SKM-1 (cell line): ENCODE results near the gene NFKBIB.
"Not testable (repeated sequence)": the region's sequence is repeated elsewhere in the genome, so short reads cannot be mapped to it uniquely, and the experiment has no call there.

ENCODE experiments used
- DNase-seq: peaks from one replicate; lab custom pipeline; 2025; ENCODE audit not compliant: unreplicated experiment; lab: John Stamatoyannopoulos, UW

Gene NFKBIB

DNA sequence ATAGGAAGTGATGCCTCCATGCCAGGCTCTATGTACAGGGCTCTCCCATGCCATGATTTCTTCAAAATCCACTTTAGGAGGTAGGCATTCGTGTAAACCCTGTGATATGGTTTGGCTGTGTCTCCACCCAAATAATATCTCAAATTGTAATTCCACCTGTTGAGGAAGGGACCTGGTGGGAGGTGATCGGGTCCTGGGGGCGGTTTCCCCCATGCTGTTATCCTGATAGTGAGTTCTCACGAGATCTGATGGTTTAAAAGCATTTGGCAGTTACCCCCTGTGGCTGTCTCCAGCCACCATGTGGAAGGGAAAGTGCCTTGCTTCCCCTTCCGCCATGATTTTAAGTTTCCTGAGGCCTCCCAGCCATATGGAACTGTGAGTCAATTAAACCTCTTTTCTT lies 22.7 kb downstream of the NFKBIB start:
- DNase-seq = no peak

GRCh38 chr19:38924388-38924787 lies 24.6 kb downstream of the NFKBIB start:
- no peak for DNase-seq

- no peak for DNase-seq
These were observed 28.7 kb downstream of the NFKBIB start for GRCh38 chr19:38928391-38929001.

DNA sequence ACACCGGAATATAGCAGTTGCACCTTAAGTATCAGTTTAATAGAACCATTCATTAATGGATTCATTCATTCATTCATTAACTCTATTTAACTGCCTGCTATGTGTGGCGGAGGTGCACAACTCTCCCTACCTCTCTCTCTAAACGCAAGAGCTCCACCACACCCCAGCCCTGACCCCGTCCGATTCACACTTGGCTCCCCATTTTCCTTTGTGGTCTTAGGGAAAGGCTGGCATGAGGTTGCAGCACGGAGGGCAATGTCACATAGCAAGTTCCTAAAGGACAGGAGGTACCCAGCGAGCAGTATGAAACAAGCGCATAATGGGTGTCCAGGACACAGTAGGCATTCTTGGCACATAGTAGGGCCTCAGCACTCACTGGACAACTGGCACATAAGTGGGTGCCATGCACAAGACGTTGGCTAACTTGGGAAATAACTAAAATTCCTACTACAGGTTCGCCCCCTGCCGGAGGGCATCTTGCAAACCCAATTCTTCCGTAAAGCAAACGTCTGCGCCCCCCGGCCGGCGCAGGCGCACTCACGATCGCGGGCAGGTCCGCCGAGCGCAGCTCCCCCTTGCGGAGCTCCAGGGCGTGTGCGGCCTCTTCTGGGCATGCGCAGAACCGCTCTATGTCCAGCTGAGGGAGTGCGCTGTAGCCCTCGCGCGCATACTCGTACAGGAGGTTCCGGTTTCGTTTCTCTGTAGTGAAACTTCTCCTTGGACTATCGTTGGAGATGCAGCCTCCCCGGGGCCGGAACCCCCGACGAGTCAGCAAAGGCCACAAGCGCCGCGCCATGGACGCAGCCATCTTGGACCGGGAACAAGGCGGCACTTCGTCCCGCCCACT lies 30.4 kb downstream of the NFKBIB start, which contains the start of gene SARS2:
Gene SARS2 (minus strand): TSS at position 835 of the 847 bp plus-strand sequence. CDS start 27 bp downstream, at position 808.
- peak; percentile 89 for DNase-seq

- DNase-seq = peak; percentile 97
These were observed 31.2 kb downstream of the NFKBIB start, which contains the start of gene MRPS12 for GRCh38 chr19:38930776-38931520. MRPS12 (plus strand) TSS chr19:38930944; CDS start chr19:38931295, 351 bp downstream.

DNA sequence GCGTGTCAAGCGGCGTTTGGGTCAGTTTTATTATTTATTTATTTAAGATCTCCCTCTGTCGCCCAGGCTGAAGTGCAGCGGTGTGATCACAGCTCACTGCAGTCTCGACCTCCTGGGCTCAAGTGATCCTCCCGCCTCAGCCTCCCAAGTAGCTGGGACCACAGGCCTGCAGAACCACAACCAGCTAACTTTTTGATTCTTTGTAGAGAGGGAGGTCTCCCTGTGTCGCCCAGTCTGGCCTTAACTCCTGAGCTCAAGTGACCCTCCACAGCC lies 31.7 kb downstream of the NFKBIB start:
- no peak for DNase-seq

DNA sequence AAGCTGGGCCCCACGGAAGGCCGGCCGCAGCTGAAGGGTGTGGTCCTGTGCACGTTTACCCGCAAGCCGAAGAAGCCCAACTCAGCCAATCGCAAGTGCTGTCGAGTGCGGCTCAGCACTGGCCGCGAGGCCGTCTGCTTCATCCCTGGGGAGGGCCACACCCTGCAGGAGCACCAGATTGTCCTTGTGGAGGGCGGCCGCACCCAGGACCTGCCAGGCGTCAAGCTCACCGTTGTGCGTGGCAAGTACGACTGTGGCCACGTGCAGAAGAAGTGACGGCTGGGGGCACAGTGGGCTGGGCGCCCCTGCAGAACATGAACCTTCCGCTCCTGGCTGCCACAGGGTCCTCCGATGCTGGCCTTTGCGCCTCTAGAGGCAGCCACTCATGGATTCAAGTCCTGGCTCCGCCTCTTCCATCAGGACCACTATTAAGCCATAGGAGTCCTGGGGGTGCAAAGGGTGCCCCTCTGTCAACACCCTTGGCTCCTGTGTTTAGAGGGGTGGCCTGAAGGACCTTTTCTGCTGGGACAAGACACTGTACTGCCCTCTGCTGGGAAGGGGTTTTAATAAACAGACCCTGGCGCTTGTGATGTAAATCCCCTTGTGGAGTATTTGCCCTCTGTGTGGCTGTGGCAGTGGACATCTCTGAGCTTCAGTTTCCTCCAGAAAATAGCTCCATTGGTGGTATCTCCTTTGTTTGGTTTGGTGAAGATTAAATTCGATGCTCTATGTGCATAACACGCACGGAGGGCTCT lies 32.8 kb downstream of the NFKBIB start:
- DNase-seq = peak; percentile 38

DNA sequence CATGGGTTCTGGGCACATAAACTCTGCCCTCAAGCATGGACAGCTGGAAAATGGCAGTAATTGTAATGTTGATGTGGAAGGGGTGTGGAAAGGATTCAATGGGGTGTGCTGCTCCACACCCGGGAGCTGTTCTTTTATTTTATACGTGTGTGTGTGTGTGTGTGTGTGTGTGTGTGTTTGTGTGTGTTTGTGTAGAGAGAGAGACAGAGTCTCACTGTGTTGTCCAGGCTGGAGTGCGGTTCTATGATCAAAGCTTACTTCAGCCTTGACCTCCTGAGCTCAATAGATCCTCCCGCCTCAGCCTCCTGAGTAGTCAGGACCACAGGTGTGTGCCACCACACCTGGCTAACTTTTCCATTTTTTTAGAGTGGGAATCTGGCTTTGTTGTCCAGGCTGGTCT lies 33.8 kb downstream of the NFKBIB start:
- no peak for DNase-seq

DNA sequence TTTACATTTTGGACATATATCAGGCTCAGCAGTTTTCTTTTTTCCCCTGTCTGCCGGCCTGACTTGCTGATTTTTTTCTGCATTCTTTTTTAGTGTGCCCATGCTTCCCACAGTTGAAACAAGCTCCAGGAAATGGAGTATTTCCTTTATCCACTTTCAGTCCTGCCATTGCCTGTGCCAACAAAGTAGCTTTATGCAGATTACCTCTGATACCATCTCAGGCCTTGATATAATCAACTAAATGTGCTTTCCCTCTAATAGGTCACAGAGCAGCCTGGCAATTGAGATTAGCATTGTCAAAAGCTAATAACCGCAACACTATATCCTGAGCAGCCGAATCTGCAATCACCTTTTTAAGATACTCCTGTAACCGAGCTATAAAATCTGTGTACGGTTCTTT lies 40.2 kb downstream of the NFKBIB start:
- DNase-seq = no peak

GRCh38 chr19:38941466-38941865 lies 41.7 kb downstream of the NFKBIB start:
- DNase-seq = not testable (repeated sequence)

DNA sequence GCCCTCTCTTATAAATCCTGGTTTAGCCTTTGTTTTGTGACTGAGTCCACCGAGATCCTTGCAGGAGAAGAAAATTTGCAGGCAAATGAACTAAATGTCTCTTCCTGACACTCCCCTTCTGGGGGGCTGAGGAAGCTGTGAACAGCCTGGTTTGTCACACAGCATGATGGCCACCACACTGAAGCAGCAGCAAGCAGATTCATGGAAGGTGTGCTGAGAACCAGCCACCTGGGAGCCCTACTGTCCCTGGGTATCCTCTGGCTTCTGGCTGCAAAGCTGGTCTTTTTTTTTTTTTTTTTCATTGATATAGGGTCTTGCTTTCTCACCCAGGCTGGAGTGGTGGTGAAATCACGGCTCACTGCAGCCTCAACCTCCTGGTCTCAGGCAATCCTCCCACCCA lies 42.2 kb downstream of the NFKBIB start:
- DNase-seq = no peak

DNA sequence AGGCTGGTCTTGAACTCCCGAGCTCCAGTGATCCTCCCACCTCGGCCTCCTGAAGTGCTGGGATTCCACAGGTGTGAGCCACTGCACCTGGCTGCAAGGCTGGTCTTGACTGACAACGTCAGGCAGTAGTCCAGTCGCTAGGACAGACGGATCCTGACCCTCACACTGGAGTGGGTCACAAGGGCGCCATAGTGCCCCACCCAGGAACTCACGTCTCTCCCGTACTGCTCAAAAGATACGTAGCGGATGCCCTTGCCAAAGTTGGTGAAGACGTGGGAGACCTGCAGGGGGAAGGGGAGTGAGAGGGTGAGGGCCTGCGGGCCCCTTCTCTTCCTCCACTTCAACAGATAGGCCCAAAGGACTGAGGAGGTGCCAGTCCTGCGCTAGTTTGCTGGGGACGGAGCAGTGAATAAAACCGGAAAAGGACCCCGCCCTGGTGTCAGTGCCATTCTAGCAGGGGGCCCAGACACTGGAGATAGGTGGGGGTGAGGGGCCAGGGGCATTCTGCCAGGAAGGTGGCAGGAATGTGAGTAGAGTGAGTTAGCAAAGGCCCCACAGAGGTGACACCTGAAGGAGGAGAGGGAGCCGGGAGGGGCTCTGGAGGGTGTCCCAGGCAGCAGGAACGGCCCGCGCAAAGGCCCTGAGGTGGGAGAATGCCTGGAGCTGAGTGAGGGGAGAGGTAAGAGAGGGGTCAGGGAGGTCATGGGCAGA lies 42.9 kb downstream of the NFKBIB start:
- DNase-seq = no peak

- no peak for DNase-seq
These were observed 45.3 kb downstream of the NFKBIB start for GRCh38 chr19:38944981-38945506.

GRCh38 chr19:38945562-38946228 lies 45.9 kb downstream of the NFKBIB start:
- no peak for DNase-seq

DNA sequence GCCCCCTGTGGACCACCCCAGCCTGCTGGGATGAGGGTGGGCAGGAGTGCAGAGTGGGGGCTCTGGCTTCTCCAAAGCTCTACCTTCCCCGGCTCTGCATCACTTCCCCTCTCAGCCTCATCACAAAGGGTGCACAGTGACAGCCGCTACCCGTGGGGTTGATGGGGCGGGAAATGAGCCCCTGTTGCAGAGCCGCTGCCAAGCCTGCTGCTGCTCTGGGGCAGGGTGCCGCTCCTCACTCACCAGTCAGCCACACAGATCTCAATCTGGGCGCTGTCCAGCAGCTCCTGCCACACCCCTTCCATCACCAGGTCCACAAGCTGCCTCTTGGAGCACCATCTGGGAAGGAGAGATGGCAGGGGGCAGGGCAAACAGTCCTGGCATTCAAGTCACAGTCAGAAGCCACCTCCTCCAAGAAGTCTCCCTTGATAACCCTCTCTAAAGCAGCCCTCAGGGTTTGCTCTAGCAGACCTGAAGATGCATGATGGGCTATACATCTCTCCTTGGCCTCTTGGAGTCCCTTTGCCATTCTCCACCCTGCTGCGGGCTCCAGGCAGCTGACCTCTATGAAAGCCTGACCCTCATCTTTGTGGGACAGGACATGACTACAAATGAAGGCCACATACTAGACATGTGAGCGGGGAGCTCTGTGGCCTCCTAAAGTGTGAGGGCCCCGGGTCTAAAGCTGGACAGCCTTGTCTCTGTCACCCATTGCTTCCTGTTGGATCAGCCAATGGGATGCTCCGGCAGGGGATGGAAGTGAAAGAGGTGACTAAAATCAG lies 46.7 kb downstream of the NFKBIB start:
- no peak for DNase-seq

DNA sequence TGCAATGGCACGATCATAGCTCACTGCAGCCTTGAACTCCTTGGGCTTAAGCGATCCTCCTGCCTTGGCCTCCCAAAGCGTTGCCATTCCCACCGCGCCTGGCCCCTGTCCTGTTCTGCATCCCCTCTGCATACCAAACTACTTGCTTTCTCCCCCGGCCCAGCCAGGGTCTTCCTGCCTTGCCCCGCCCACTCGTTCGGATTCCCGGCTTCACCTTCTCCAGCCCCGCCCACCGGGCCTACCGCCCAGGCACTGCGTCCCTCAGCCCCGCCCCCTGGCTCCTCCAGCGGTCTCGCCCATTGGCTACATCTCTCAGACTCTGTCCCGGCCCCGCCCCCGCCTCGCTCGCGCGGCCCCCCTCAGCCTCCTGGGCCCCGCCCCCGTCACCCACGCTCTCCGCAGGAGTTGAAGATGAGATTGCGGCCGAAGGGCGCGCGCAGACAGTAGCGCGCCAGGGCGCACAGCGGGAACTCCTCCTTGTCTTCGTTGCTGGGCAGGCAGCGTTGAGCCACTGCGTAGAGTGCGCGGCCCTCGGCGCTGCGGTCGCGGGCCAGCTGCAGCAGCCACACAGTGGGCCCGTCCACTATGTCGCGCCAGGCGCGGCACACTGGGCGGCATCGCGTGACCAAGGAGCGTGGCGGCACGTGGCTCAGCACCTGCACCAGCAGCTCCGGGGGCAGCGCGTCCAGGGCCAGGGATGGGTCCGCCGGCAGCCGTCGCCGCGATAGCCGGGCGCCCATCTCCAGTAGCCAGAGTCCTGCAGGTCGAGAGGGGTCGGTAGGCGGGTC lies 50.0 kb downstream of the NFKBIB start:
- no peak for DNase-seq

GRCh38 chr19:38951187-38951586 lies 51.4 kb downstream of the NFKBIB start:
- no peak for DNase-seq
